Lower leg skin (tissue), 3 donors: Measurements from ENCODE around the gene CD59.

Source experiments
- CTCF ChIP-seq, 3 donors: fragments of 450-650 bp; IDR thresholded peaks; one replicate each; pipeline ENCODE4 v1.5.1; 2016; ENCODE audit warnings: antibody characterized with exemption in 3 of 3, mild to moderate bottlenecking in 3 of 3, moderate library complexity in 2 of 3
- POLR2A ChIP-seq, 2 donors: fragments of 450-650 bp; IDR thresholded peaks; one replicate each; pipeline ENCODE4 v1.6.1; 2016 to 2017; ENCODE audit warnings: antibody characterized with exemption in 2 of 2, mild to moderate bottlenecking in 1 of 2, moderate library complexity in 1 of 2

DNA sequence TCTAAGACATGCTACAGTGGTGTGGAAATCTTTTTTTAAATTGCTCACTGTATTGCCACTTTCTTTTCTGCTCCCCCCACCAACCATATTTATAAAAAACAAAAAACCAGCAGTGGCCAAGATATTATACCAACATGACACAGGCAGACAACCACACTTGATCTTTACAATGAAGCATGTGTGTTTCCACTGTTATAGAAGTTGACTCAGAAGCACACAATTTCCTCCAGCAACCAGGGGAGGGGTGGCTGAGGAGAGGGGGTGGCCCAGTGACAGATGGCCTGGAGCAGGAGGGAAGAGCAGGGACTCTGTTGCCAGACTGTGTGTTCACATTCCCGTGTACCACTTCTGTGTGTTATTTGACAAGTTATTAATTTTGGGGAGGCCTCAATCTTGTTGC lies 14.8 kb downstream of the CD59 start:
- TF ChIP-seq POLR2A (IDR thresholded peaks at IDR 0.05) (no peak), CTCF (IDR thresholded peaks at IDR 0.05) (no peak)
